Endothelial cell of umbilical vein (primary cell): ENCODE data around the gene LANCL2. TPM values are rescaled to one million over a fixed set of nuclear protein-coding genes. Genes with fewer than 3 reads are reported as not detected.

ENCODE experiments used
- BruUV-seq: library from RNA; stranded (reverse); fragments of 400-500 nt; replicated peaks from 2 replicates; lab custom pipeline; 2021; lab: Mats Ljungman, UMichigan
- CTCF ChIA-PET: fragments of 300-600, 350-600 bp; sonication (Branson Sonifier 250); formaldehyde crosslinking; loops from one replicate; lab custom pipeline; 2021; ENCODE audit warnings: antibody characterized with exemption, inconsistent platforms; lab: Charles Lee
- POLR2A ChIA-PET: fragments of 300-600, 350-600 bp; sonication (Branson Sonifier 250); formaldehyde crosslinking; loops from one replicate; lab custom pipeline; 2021; ENCODE audit warnings: antibody characterized with exemption, inconsistent platforms; lab: Charles Lee
- DNase-seq: peaks from one replicate; pipeline ENCODE4 v3.0.0-alpha.2; 2011; ENCODE audit warnings: low read depth, low spot score
- FAIRE-seq: peaks from 2 replicates; lab custom pipeline; 2011; peaks lifted over from hg19 to GRCh38; lab: Jason Lieb, UNC
- H2AFZ ChIP-seq: 2 replicates; pipeline ENCODE4 v1.6.0; 2012; ENCODE audit warnings: low read depth, low read length, control low read depth, inconsistent platforms
- H3K27ac ChIP-seq: 2 replicates; pipeline ENCODE4 v1.5.1; 2011; ENCODE audit warnings: low read depth, mild to moderate bottlenecking, control low read depth, low read length, moderate library complexity; ENCODE audit not compliant: insufficient read depth
- H3K27me3 ChIP-seq, 2 experiments: 2 replicates each; pipeline versions ENCODE4 v1.6.0 to v1.6.1; 2011; ENCODE audit warnings: low read length in 2 of 2, mixed read lengths in 1 of 2; ENCODE audit not compliant: control insufficient read depth in 2 of 2, insufficient read depth in 2 of 2
- H3K36me3 ChIP-seq, 2 experiments: 2 replicates in 1 of 2; 3 replicates in 1 of 2; pipeline ENCODE4 v1.5.1; 2011; ENCODE audit warnings: low read length in 2 of 2, mild to moderate bottlenecking in 1 of 2, moderate library complexity in 1 of 2; ENCODE audit not compliant: control insufficient read depth in 2 of 2, insufficient read depth in 2 of 2; ENCODE audit errors: extremely low read depth in 1 of 2
- H3K4me1 ChIP-seq: 3 replicates; pipeline ENCODE4 v1.5.1; 2011; ENCODE audit warnings: mild to moderate bottlenecking, low read length; ENCODE audit not compliant: control insufficient read depth, insufficient read depth; ENCODE audit errors: extremely low read depth
- H3K4me2 ChIP-seq: 2 replicates; pipeline ENCODE4 v1.6.1; 2011; ENCODE audit warnings: low read length, control low read depth, mixed read lengths; ENCODE audit not compliant: insufficient read depth
- H3K4me3 ChIP-seq, 3 experiments: fragments of 200-600 bp in 1 of 3; sonication (generic), shearing (Covaris generic) in 1 of 3; replicated peaks in 1 of 3; 2 replicates each; pipeline ENCODE4 v1.5.1; 2011 to 2016; ENCODE audit warnings: control low read depth in 3 of 3, low read length in 3 of 3, mild to moderate bottlenecking in 2 of 3, inconsistent platforms in 1 of 3, low read depth in 1 of 3, moderate library complexity in 1 of 3; ENCODE audit not compliant: insufficient read depth in 1 of 3
- H3K79me2 ChIP-seq: 2 replicates; pipeline ENCODE4 v1.6.0; 2012; ENCODE audit warnings: low read length, inconsistent platforms; ENCODE audit not compliant: control insufficient read depth, insufficient read depth
- H3K9ac ChIP-seq: replicated peaks from 2 replicates; pipeline ENCODE3; 2011; ENCODE audit warnings: low read length, control low read depth; ENCODE audit not compliant: insufficient read depth; ENCODE audit errors: extremely low read depth
- H3K9me1 ChIP-seq: replicated peaks from 3 replicates; pipeline ENCODE4 v1.6.0; 2011; ENCODE audit warnings: mild to moderate bottlenecking, low read length; ENCODE audit not compliant: control insufficient read depth, insufficient read depth; ENCODE audit errors: extremely low read depth
- H3K9me3 ChIP-seq: replicated peaks from 2 replicates; pipeline ENCODE4 v1.5.1; 2012; ENCODE audit warnings: low read length, inconsistent platforms; ENCODE audit not compliant: control insufficient read depth, insufficient read depth
- H4K20me1 ChIP-seq: replicated peaks from 2 replicates; pipeline ENCODE3; 2011; ENCODE audit warnings: mild to moderate bottlenecking, low read length; ENCODE audit not compliant: control insufficient read depth, insufficient read depth; ENCODE audit errors: extremely low read depth
- EZH2 ChIP-seq: IDR thresholded peaks from 2 replicates; pipeline ENCODE4 v1.6.1; 2012; ENCODE audit warnings: borderline replicate concordance, low read depth, mild to moderate bottlenecking, moderate library complexity, low read length, inconsistent platforms; ENCODE audit not compliant: severe bottlenecking
- FOS ChIP-seq: IDR thresholded peaks from 2 replicates; pipeline ENCODE4 v1.6.1; 2011; ENCODE audit warnings: mild to moderate bottlenecking, low read length, moderate library complexity, borderline replicate concordance; ENCODE audit not compliant: insufficient read depth
- GATA2 ChIP-seq: IDR thresholded peaks from 2 replicates; pipeline ENCODE4 v1.7.0; 2011; ENCODE audit warnings: low read depth, mild to moderate bottlenecking, moderate library complexity, mixed read lengths, low read length; ENCODE audit not compliant: insufficient read length, insufficient read depth
- JUN ChIP-seq: IDR thresholded peaks from 2 replicates; pipeline ENCODE4 v1.6.1; 2011; ENCODE audit warnings: borderline replicate concordance, low read depth; ENCODE audit not compliant: insufficient read length, insufficient read depth
- MAX ChIP-seq: IDR thresholded peaks from 2 replicates; pipeline ENCODE4 v1.6.1; 2011; ENCODE audit not compliant: insufficient read depth, insufficient read length
- MYC ChIP-seq: IDR thresholded peaks from one replicate; pipeline ENCODE4 v1.6.1; 2011; ENCODE audit warnings: mild to moderate bottlenecking, low read depth, low read length
- POLR2A ChIP-seq: IDR thresholded peaks from 2 replicates; pipeline ENCODE4 v1.6.1; 2012; ENCODE audit warnings: low read depth, mild to moderate bottlenecking, control low read depth, low read length
- POLR2AphosphoS5 ChIP-seq: IDR thresholded peaks from 2 replicates; pipeline ENCODE4 v1.6.1; 2012; ENCODE audit warnings: low read depth, mild to moderate bottlenecking, control low read depth, low read length, moderate library complexity; ENCODE audit not compliant: insufficient read depth
- dilution Hi-C: fragments of 300-500 bp; cut with MboI; formaldehyde crosslinking; loops from one replicate; pipeline ENCODE4 v1.15.0; 2019; ENCODE audit warnings: low sequenced_read_pairs; ENCODE audit not compliant: extremely low pct_ligation_motif_present
- intact Hi-C: fragments of 100-400 bp; cut with micrococcal nuclease; formaldehyde crosslinking; loops from one replicate; pipeline ENCODE4 v1.10.0; 2022
- polyA plus RNA-seq, 4 experiments: library from polyadenylated mRNA; depleted of rRNA in 3 of 4; stranded (reverse) in 3 of 4; unstranded in 1 of 4; fragments of >200 nt; gene quantifications; 2 replicates each; pipeline versions ENCODE4 v1.2.1 to v1.2.3, GENCODE V29; 2011 to 2012; ENCODE audit warnings: missing spikeins in 1 of 4
- total RNA-seq: library from RNA; stranded (reverse); gene quantifications from 2 replicates; pipeline ENCODE4 v1.2.3, GENCODE V29; 2021
- TF ChIP-seq, protein P1 (sequence below), 2 donors: IDR thresholded peaks; 1 replicate in 1 of 2; 2 replicates in 1 of 2; pipeline ENCODE4 v1.5.1; 2011; ENCODE audit warnings: low read length in 2 of 2, mild to moderate bottlenecking in 2 of 2, moderate library complexity in 2 of 2, control low read depth in 1 of 2, inconsistent platforms in 1 of 2, low read depth in 1 of 2; ENCODE audit not compliant: insufficient read depth in 1 of 2; ENCODE audit errors: extremely low read depth in 1 of 2

The LANCL2 gene
- total and polyA plus RNA-seq, 2 donors (not counting 3 experiments of a cell fraction or from before 2014, with no cell fraction given), result 19.2 to 25.3 TPM

- Histone ChIP-seq H3K9me1 (no peaks in the 10 kb centered on the region), H3K4me2 (no peak overlapping the region), H3K27me3 (no peaks in the 10 kb centered on the region), H3K4me3 (no peak overlapping the region), H3K9me3 (no peaks in the 10 kb centered on the region), H2AFZ (no peak overlapping the region), H3K4me1 (peaks cover 7% of the 10 kb centered on the region), H3K27ac (no peak overlapping the region), H3K9ac (no peak overlapping the region), H4K20me1 (no peaks in the 10 kb centered on the region), H3K79me2 (no peaks in the 10 kb centered on the region), H3K36me3 (no peaks in the 10 kb centered on the region)
- DNase-seq, result no peak
- ChIA-PET CTCF (no interaction called here), POLR2A (no interaction called here)
- intact Hi-C loops, result no loop called here
- TF ChIP-seq POLR2AphosphoS5, result no peak
- TF ChIP-seq MYC, result no peak
- TF ChIP-seq FOS, result no peak
- TF ChIP-seq JUN, result no peak
- TF ChIP-seq POLR2A, result no peak
- no peak for TF ChIP-seq MAX
- TF ChIP-seq GATA2, result no peak
- no peak for TF ChIP-seq EZH2
- TF ChIP-seq, protein P1, sequence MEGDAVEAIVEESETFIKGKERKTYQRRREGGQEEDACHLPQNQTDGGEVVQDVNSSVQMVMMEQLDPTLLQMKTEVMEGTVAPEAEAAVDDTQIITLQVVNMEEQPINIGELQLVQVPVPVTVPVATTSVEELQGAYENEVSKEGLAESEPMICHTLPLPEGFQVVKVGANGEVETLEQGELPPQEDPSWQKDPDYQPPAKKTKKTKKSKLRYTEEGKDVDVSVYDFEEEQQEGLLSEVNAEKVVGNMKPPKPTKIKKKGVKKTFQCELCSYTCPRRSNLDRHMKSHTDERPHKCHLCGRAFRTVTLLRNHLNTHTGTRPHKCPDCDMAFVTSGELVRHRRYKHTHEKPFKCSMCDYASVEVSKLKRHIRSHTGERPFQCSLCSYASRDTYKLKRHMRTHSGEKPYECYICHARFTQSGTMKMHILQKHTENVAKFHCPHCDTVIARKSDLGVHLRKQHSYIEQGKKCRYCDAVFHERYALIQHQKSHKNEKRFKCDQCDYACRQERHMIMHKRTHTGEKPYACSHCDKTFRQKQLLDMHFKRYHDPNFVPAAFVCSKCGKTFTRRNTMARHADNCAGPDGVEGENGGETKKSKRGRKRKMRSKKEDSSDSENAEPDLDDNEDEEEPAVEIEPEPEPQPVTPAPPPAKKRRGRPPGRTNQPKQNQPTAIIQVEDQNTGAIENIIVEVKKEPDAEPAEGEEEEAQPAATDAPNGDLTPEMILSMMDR (IDR thresholded peaks at IDR 0.05; ENCODE audit: extremely low read depth in 1 of 2, insufficient read depth in 1 of 2, low read depth in 1 of 2, low read length in 2 of 2), result no peak
- no TSS peak for BruUV-seq
- no peak for FAIRE-seq
- dilution Hi-C loops, result no loop called here
Observed at GRCh38 chr7:55436457-55436856, 71.3 kb downstream of the LANCL2 start.
